KBM-7 (cell line): ENCODE data around the gene TUBGCP3.

Experiments used
- DNase-seq: peaks from one replicate; pipeline ENCODE4 v3.0.0-alpha.2; 2015
- in situ Hi-C: fragments of 300-500 bp; cut with MboI; formaldehyde crosslinking; loops from 2 replicates; pipeline ENCODE4 v1.14.3; 2020; ENCODE audit warnings: low sequenced_read_pairs, low pct_unique_long_range_greater_than_20kb, mixed read lengths

The TUBGCP3 gene

GRCh38 chr13:112465251-112466131 lies 122.5 kb downstream of the TUBGCP3 start:
- no peak for DNase-seq
- in situ Hi-C loops: no loop called here

GRCh38 chr13:112464720-112465119 lies 123.2 kb downstream of the TUBGCP3 start:
- in situ Hi-C loops: no loop called here
- DNase-seq: no peak

GRCh38 chr13:112462408-112462807 lies 125.5 kb downstream of the TUBGCP3 start:
- in situ Hi-C loops: no loop called here
- no peak for DNase-seq

DNA sequence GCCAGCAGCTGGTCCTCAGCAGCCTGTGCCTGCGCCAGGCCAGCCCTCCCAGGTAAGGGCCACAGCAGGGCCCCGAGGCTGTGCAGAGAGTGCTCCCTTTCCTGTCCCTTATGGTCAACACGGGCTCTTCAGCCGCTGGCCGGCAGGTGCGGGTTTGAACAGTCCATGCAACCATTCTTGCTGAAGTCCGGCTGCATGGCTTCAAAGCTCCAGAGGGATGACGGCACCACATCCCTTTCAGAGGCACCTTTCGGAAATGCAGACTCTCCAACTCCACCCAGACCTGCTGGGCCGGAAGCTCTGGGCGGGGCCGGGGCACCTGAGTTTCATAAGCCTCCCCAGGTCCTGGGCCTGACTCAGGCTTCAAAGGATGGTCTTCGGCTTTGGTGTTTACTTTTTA lies 130.5 kb downstream of the TUBGCP3 start:
- in situ Hi-C loops: no loop called here

GRCh38 chr13:112457081-112457480 lies 130.9 kb downstream of the TUBGCP3 start:
- in situ Hi-C loops: no loop called here
- DNase-seq: no peak

More for the DNA sequence above, 130.5 kb downstream of the TUBGCP3 start:
- no peak for DNase-seq

- no peak for DNase-seq
- in situ Hi-C loops: no loop called here
Measured at GRCh38 chr13:112456138-112457056, 131.6 kb downstream of the TUBGCP3 start.

DNA sequence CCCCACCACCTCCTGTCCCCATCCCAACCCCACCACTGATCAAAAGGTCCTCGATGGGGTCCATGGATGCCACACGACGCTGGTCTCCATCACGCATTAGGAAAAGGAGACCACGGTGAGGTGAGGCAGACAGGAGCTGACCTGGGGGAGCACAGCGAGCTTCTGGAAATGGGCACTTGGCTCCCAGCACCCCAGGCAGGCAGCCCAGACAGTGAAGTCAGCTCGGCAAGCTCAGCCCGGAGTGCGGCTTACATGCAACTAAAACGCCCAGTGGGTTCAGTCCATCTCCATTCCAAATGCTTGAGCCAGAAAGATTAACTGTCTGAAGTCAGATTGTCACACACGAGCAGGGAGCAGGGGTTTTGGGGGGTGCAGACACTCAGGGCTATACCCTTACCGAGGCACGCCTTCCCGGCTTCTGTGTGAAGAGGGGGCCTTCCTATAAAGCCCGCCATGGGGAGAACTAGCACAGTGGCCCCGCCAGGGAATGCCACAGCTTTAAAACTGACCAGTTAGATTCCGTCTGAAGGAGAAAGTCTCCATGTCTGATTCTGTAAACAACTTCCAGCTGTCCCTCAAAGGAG lies 132.4 kb downstream of the TUBGCP3 start:
- DNase-seq: no peak
- in situ Hi-C loops: no loop called here

DNA sequence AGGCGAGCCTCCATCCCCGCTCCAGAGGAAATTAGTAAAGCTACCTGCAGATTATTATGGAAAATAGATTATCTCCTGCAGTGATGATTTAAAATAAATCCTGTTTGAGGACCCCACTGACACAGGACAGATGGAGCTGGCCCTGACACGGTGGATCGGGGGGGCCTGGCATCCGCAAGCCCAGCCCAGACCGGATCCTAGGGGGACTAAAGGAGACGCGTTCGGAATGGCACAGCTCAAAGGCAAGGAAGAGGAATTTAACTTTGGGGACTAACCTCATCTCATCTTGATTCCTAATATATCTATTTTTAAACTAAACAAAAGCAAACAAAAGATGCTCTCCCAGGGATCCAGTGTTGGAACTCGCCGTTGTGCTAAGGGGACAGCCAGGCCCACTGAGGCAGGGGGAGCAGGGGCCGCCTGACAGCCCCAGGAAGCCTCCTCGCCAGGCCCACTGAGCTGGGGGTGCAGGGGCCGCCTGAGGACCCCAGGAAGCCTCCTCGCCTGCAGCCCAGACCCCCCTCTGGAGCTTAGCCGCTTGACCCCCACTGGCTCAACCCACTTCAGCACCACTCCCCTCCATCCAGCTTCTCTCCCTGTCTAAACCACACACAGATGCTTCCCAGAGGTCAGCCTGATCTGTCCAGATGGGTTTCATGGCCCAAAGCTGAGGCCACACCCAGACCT lies 133.2 kb downstream of the TUBGCP3 start:
- DNase-seq: no peak
- in situ Hi-C loops: no loop called here

DNA sequence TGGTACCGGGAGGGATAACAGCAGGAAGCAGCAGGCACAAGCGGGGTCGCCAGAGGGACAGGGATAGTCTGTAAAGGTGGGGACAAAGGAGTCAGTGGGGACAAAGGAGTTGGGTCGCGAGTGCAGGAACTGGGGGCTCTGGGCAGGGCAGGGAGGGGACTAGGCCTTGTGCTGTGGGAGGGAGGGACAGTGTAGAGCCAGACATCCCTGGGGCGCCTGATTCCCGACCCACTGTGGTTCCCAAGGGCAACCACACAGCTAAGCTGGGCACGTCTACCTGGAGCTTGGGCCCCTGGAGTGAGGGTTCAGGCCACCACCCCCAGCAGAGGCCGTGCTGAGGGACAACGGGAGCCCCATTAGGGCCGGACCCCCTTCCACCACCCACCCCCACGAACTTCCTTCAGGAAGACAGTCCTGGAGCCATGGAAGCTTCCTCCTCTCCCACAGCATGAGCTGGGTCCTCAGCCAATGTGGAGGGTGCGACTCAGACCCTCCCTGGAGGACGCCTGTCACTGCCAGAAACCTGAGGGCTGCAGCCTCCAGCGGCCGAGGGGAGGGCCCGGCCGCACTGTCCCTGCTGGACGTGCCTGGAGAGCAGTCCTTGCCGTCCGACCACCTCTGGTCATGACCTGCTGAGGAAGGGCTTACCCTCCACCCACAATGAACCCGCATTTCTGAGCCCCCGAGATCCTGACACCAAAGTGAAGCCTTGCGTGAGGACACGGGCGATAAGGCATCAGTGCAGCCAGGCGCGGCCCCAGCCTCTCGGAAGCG lies 133.9 kb downstream of the TUBGCP3 start:
- in situ Hi-C loops: no loop called here
- no peak for DNase-seq

GRCh38 chr13:112453207-112453829 lies 134.6 kb downstream of the TUBGCP3 start:
- in situ Hi-C loops: no loop called here
- DNase-seq: no peak

DNA sequence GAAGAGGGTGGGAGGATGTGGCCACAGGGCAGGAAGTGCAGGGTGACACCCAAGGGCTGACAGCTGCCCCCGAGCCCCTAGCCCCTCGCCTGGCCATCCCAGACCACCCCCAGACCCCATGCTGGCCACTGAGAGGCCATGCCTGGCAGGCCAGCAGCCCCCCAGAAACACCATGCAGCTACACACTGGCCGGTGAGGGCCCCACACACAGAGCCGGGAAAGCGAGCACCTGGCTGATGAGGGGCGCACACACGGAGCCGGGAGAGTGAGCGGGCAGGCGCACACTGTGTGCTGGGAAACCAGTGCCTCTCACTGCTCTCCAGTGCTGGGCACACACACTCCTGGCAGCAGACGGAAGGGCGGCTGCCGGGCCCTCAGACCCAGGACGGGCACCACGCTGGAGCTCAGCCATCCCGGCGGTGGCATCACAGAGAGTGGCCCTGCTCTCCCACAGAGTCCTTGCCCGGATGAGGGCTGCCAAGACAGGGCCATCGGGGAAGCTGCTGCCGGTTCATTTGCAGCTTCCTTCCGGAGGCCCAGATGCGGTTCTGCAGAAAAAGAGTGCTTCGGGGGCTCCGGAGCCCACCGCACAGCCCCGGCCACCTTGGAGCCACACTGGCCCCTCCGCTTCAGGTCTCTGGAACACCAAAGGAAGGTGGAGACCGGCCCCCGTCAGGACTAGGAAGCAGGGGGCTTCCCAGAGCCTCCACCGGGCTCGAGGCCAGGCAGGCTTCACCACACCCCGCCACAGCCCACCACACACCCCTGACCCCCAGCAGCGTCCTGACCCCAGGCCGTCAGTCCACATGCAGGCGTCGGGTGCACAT lies 135.4 kb downstream of the TUBGCP3 start:
- in situ Hi-C loops: no loop called here
- DNase-seq: no peak

DNA sequence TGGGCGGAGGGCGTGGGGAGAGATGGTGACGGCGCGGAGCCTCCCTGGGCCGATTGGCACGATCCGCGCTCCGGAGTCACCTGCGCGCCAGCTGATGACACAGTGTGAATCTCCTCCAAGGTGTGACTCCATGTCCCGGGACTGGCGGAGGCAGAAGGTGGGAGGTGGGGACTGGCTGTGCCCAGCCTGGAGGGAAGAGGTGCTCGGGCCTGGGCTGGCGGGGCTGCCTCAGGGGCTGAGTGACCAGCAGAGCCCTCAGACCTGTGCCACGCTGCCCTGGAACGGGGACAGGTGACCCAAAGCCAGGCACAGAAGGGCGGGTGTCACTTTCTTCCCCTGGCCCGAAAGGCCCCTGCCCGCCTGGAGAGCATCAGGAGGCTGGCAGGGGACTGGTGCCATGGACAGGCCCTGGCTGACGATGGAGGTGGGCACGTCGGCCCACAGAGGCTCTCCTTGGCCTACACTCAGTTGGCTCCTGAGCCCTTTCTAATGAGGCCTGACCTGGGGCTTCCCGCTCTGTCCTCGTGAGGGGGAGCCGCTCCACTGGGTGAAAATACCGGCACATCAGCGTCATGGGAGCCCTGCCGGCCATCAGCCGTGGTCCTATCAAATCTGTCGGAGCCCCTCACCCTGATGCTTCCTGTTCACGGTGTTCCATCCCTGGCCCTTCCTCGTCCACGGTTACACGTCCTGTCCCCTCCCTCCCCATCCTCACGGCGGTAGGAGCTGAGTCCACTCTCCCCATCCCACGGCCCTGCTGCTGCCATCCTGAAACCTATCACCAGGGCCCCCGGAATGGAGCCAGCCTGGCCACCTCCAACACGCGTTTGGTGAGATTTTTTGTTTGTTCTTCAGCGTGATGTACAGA lies 136.2 kb downstream of the TUBGCP3 start:
- no peak for DNase-seq
- in situ Hi-C loops: no loop called here

DNA sequence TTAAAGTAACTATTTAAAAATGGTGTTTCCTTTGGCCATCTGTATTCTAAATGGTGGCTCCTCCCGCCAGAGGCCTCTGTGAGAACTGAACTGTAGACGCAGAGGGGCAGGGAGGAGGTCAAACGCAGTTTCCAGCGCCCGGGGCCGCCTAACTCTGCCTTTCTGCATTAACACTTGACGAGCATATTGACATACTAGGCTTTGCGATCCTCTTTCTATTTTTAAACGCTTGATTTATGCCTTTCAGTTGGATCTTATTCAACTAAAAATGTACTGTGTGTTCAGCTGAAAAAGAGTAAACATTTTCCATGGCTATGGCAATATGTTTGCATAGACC lies 137.1 kb downstream of the TUBGCP3 start:
- DNase-seq: no peak
- in situ Hi-C loops: no loop called here

- no peak for DNase-seq
- in situ Hi-C loops: no loop called here
Measured at GRCh38 chr13:112450118-112450903, 137.6 kb downstream of the TUBGCP3 start.

GRCh38 chr13:112449545-112449930 lies 138.4 kb downstream of the TUBGCP3 start:
- DNase-seq: no peak
- in situ Hi-C loops: no loop called here
